SW 1271 (cell line): ENCODE data around the gene NRXN3.

Source experiments
- DNase-seq, 2 experiments: peaks; one replicate each; lab custom pipeline; 2025; lab: John Stamatoyannopoulos, UW

The NRXN3 gene

DNA sequence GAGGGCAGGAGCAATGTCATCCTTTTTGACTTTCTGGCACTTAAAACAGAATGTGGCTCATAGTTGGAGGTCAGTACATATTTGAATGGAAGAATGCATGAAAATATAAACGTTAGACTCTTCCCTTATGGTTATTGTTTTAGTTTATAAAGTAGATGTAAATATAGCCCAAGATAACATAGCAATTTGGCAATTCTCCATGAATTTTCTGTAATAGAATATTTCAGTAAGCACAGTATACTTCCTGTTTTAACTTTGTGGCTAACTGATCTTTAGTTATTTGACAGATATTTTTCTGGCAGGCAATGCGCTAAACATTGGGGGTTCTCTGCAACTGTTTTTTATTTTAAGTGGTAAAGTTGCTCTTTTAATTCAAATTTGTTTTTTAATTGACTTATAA lies 763.0 kb downstream of the NRXN3 start:
- DNase-seq = no peak

- peak in 1 of 2 experiments; percentile 30 for DNase-seq
Measured at GRCh38 chr14:78933948-78934524, 763.9 kb downstream of the NRXN3 start.

GRCh38 chr14:78946949-78947348 lies 776.8 kb downstream of the NRXN3 start:
- DNase-seq = no peak

DNA sequence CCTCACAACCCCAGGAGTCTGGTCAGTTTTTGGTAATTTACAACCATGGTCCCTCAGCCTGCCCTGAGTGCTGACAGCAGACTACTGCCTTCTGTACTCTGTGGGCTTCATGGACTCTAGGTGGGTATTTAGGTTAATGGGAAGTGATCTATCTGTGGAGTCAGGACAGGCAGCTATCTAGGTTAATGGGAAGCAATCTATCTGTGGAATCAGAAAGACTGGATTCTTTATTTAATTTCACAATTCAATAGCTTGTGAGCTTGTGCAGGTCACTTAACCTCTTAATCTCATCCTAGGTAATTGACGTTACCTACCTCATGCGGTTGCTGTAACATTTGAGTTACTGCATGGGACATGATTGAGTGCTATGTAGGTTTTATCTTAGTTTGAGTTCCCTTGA lies 777.5 kb downstream of the NRXN3 start:
- no peak for DNase-seq

DNA sequence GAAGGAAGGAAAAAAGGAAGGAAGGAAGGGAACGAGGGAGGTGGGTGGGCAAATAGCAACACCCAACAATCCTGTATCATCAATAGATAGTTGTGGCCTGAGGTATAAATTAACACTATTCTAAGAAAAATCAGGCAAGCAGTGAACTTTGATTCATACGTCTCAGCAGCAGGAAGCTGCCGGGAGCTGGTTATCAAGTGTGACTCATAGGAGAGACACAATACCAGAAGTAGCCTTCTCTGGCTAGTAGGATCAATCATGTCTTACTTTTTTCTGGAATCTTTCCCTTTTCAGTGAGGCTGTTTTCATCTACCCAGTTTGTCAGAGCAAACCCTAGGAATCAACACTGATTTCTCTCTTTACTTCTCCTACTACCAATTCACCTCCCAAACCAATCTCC lies 780.5 kb downstream of the NRXN3 start:
- DNase-seq = no peak

DNA sequence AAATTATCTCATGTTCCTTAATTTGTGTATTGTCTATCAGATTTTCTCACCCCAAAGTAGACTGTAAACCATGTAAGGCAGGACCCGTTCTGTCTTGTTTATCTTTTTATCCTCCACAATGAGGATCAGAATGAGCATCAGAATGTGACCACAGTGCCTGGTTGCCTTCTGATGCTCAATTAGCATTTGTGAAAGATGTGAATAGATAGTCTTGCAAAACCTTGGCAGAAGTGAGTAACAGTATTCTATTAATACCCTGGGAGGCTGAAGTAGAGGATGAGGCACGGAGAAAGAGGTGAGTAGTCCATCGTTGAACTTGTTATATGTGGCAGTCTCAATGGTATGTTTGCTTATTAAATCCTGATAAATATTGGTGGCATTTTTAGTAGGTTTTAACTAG lies 781.4 kb downstream of the NRXN3 start:
- no peak for DNase-seq

- DNase-seq = peak in 1 of 2 experiments; percentile 41
Measured at GRCh38 chr14:78959674-78960264, 789.6 kb downstream of the NRXN3 start.

DNA sequence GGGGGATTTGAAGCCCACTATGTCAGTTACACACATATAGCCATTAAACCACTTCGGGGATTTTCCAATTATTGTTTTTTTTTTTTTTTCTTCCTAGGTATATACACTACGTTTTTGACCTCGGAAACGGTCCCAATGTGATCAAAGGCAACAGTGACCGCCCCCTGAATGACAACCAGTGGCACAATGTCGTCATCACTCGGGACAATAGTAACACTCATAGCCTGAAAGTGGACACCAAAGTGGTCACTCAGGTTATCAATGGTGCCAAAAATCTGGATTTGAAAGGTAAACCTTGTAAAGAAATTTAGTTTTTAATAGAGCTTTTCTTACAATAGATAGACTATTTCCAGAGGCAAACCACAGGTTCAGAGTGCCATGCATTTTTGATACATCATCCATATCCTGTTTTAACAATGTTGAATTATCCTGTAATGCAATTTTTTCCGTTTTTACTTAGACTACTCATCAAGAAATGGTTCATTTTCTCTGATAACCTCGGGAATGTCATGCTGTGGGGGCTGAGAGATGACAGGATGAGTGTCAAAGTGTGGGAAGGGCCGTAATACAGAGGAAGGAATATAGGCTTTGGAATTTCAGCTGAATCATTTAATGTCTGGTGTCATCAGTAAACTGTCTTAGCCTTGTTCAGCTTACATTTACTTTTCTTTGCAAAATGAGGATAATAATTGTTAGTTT lies 797.1 kb downstream of the NRXN3 start:
- DNase-seq = peak; percentile 7 to 17

- DNase-seq = no peak
Measured at GRCh38 chr14:78968265-78968664, 798.1 kb downstream of the NRXN3 start.

DNA sequence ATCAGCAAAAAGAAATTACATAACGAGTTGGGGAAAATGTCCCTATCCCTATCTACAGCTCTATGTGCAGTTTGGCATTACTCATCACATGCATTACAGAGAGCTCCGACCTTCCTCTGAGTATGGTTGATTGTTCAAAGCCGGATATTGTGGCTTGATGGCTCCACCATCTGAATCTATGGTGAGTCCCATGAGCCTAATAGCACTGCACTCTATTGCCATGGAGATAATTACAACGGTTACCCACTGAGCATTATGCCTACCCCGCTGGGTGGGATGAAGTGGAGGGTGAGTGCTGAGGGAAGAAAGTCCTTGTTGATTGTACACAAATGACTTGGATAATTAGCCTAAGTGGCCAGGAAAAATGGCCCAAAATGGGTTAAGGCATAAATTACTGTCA lies 800.5 kb downstream of the NRXN3 start:
- no peak for DNase-seq

DNA sequence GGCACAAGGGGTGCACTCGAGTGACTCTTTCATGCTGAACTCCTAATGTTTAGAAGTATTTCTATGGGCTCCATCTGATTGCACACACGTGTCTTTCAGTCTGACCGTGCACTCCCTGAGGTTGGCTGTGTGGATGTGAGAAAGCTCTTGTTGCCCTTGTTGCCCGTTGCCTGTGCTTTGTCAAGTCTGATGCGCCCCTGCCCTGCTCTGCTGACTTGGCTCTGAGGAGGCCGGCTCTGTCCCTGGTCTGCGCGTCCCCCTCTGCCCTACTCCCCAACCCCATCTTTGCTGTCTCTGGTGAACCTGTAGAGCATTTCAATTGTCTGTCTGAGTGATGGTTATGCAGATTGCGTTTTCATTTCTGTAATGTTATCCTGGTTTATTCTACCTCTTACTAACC lies 802.3 kb downstream of the NRXN3 start:
- no peak for DNase-seq

DNA sequence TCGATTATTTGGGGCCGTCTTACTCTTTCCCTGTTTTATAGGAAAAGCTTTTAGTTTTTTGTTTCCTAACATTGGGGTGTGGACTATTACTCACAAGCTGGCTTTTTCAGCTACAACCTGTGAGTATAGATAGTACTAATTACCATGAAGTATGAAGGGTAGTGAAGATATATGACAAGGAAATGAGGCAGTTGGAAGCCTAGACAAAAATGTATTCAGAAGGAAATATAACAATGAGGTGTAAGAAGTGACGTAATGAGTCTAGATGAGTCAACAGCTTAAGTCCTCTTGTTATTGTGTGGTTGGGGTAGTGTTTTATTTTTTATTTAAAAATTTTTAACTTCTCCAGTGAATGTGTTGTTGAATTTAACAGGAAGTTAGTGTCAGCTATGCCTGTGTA lies 804.5 kb downstream of the NRXN3 start:
- no peak for DNase-seq

DNA sequence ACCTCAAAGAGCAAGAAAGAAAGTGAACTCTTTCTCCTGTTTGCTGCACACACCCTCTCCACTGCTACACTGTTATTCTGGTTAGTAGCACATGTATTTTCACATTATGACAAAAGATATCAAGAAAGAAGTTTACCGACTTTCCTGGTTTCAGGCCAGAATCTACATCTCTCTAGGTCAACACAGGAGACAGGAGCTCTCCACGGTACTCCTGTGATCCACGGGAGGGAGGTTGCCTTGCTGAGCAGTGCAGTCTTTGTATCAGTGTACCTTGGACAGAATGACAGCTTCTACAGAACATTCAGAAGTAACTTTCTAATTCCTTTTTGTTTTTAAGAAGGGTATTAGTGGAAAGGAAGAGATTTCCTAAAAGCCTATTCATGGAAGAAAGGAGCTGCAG lies 805.6 kb downstream of the NRXN3 start:
- no peak for DNase-seq

GRCh38 chr14:78978896-78979295 lies 808.7 kb downstream of the NRXN3 start:
- DNase-seq = no peak

GRCh38 chr14:78982551-78982950 lies 812.4 kb downstream of the NRXN3 start:
- DNase-seq = no peak

- DNase-seq = no peak
Measured at GRCh38 chr14:78983126-78983525, 813.0 kb downstream of the NRXN3 start.

GRCh38 chr14:78985668-78986381 lies 815.7 kb downstream of the NRXN3 start:
- DNase-seq = no peak

DNA sequence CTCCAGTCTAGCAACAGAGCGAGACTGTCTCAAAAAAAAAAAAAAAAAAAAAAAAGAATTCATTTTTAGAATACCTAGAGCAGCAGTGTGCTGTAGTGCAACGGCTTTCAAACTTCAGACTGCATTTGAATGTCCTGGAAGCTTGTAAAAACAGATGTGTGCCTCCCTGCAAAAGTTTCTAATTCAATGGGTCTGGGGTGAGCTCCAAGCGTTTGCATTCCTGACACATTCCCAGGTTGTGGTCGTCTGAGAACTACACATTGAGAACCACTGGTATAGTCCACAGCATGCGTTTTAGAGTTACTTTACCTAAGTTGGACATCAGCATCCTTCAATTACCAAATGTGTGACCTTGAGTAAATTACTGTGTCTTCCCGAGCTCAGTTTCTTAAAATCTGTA lies 816.8 kb downstream of the NRXN3 start:
- no peak for DNase-seq

DNA sequence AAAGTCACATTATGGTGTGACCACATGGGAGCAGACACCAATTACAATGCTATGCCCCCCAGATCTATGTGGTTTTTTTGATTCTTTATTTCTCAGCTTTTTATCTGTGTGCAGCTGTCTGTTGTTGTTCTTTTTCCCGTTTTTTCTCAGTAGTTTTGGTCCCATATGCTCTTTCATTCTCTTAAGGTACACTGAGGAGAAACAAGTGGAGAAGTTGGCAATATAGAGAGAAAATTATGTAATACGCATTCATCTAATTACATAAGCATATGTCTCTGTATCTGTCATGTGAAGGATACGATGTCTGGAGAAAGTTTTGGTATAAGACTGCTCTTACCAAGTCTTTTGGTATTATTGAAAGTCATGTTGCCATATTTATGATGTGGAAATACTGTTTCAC lies 819.0 kb downstream of the NRXN3 start:
- DNase-seq = no peak

DNA sequence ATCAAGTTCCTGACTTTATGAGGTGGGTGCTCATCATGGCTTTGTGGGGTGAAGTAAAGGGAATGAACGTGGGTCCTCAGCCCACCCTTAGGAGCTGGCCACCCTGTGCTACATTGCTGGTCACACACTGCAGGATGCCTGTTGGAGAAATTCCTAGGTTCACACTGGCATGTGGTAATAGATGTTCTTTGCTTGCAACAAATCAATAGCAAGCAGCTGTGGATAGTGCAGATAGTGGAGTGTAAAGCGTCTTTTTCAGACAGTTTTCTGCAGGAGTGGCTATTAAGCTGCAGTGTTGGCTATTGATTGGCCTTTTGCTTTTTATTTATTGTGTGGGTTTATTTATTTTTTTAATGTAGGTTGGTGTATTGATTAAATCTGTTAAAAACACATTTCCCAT lies 822.7 kb downstream of the NRXN3 start:
- no peak for DNase-seq

DNA sequence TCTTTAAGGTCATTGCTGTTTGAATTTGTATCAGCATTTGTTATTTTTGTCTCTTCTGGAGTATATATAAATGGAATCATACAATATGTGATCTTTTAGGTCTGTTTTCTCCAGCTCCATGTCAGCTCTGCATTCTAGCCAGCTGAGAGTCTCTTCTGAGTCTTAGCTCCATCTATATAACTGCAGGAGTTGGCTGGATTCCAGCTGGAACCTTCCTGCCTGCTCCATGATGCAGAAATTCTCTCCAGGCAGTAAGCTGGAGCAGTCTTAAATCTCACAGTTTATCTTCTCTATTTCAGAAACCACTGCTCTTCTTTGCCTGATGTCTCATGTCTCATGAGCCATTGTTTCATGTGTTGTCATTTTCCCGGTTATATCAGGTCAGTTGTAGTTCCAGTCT lies 827.6 kb downstream of the NRXN3 start:
- no peak for DNase-seq

GRCh38 chr14:79009286-79009685 lies 839.1 kb downstream of the NRXN3 start:
- no peak for DNase-seq
